ENCODE data around the gene KCNH1. TPM values are rescaled to one million over a fixed set of nuclear protein-coding genes. Genes with fewer than 3 reads are reported as not detected.

Gene KCNH1
- total RNA-seq, 1 experiment from 2014 or later: not detected

- Mint-ChIP-seq H3K4me3 (ENCODE audit: unreplicated experiment) (no peak overlapping the region), H3K27ac (ENCODE audit: unreplicated experiment) (no peak overlapping the region), H3K9me3 (ENCODE audit: unreplicated experiment) (no peaks in the 10 kb centered on the region), H3K4me1 (ENCODE audit: low read depth, unreplicated experiment) (no peaks in the 10 kb centered on the region), H3K27me3 (ENCODE audit: insufficient read depth, unreplicated experiment) (peaks cover 5% of the 10 kb centered on the region), H3K36me3 (ENCODE audit: insufficient read depth, unreplicated experiment) (no peaks in the 10 kb centered on the region)
- POLR2A ChIA-PET: no interaction called here
- BruUV-seq (replicated peaks): no TSS peak
- CTCF ChIA-PET: no interaction called here
- TF ChIP-seq CTCF (IDR thresholded peaks at IDR 0.05; ENCODE audit: insufficient read depth in 1 of 2, low read depth in 1 of 2, low read length in 1 of 2, severe bottlenecking in 1 of 2, unreplicated experiment in 1 of 2): no peak
- Histone ChIP-seq H3K36me3 (ENCODE audit: control insufficient read depth, insufficient read depth, low read length) (no peaks in the 10 kb centered on the region), H3K9me3 (no peaks in the 10 kb centered on the region), H3K4me1 (no peaks in the 10 kb centered on the region), H3K27me3 (replicated peaks; ENCODE audit: control insufficient read depth, insufficient read depth, low read length) (peaks cover 1% of the 10 kb centered on the region; the same call in 1 of the 2 replicates), H3K4me3 (ENCODE audit: low read depth, low read length) (no peak overlapping the region)
- intact Hi-C loops (cut with micrococcal nuclease; ENCODE audit: unreplicated experiment): no loop called here
- no peak for DNase-seq
These were observed 390.9 kb downstream of the KCNH1 start for GRCh38 chr1:210743038-210743437.

- H3K9me3 ChIP-seq: no peaks in the 10 kb centered on the region
- no peaks in the 10 kb centered on the region for H3K4me1 Mint-ChIP-seq (ENCODE audit: low read depth, unreplicated experiment)
- no peak overlapping the region for H3K27ac Mint-ChIP-seq (ENCODE audit: unreplicated experiment)
- peaks cover 11% of the 10 kb centered on the region for H3K27me3 Mint-ChIP-seq (ENCODE audit: insufficient read depth, unreplicated experiment)
- ChIA-PET POLR2A (no interaction called here), CTCF (no interaction called here)
- intact Hi-C loops (cut with micrococcal nuclease; ENCODE audit: unreplicated experiment): no loop called here
- H3K4me1 ChIP-seq: no peaks in the 10 kb centered on the region
- H3K27me3 ChIP-seq (replicated peaks; ENCODE audit: control insufficient read depth, insufficient read depth, low read length): no peaks in the 10 kb centered on the region
- H3K4me3 Mint-ChIP-seq (ENCODE audit: unreplicated experiment): no peak overlapping the region
- no TSS peak for BruUV-seq (replicated peaks)
- H3K9me3 Mint-ChIP-seq (ENCODE audit: unreplicated experiment): no peaks in the 10 kb centered on the region
- H3K4me3 ChIP-seq (ENCODE audit: low read depth, low read length): no peak overlapping the region
- TF ChIP-seq CTCF (IDR thresholded peaks at IDR 0.05; ENCODE audit: insufficient read depth in 1 of 2, low read depth in 1 of 2, low read length in 1 of 2, severe bottlenecking in 1 of 2, unreplicated experiment in 1 of 2): no peak
- no peak for DNase-seq
- no peaks in the 10 kb centered on the region for H3K36me3 ChIP-seq (ENCODE audit: control insufficient read depth, insufficient read depth, low read length)
- no peaks in the 10 kb centered on the region for H3K36me3 Mint-ChIP-seq (ENCODE audit: insufficient read depth, unreplicated experiment)
These were observed 392.4 kb downstream of the KCNH1 start for GRCh38 chr1:210741564-210741963.

GRCh38 chr1:210739627-210740026 is 394.3 kb downstream of the KCNH1 start:
- ChIA-PET CTCF (interaction anchor here (1.0 kb wide), 1 partner anchor 18 kb away, joined by 3 read pairs; no protein-coding TSS in a partner anchor), POLR2A (no interaction called here)
- Histone ChIP-seq H3K4me3 (ENCODE audit: low read depth, low read length) (no peak overlapping the region), H3K27me3 (replicated peaks; ENCODE audit: control insufficient read depth, insufficient read depth, low read length) (no peaks in the 10 kb centered on the region), H3K36me3 (ENCODE audit: control insufficient read depth, insufficient read depth, low read length) (no peaks in the 10 kb centered on the region), H3K4me1 (no peaks in the 10 kb centered on the region), H3K9me3 (no peaks in the 10 kb centered on the region)
- DNase-seq: no peak
- Mint-ChIP-seq H3K4me1 (ENCODE audit: low read depth, unreplicated experiment) (no peaks in the 10 kb centered on the region), H3K9me3 (ENCODE audit: unreplicated experiment) (no peaks in the 10 kb centered on the region), H3K4me3 (ENCODE audit: unreplicated experiment) (no peak overlapping the region), H3K36me3 (ENCODE audit: insufficient read depth, unreplicated experiment) (no peaks in the 10 kb centered on the region), H3K27ac (ENCODE audit: unreplicated experiment) (no peak overlapping the region), H3K27me3 (ENCODE audit: insufficient read depth, unreplicated experiment) (peaks cover 19% of the 10 kb centered on the region)
- intact Hi-C loops (cut with micrococcal nuclease; ENCODE audit: unreplicated experiment): no loop called here
- BruUV-seq (replicated peaks): no TSS peak
- no peak for TF ChIP-seq CTCF (IDR thresholded peaks at IDR 0.05; ENCODE audit: insufficient read depth in 1 of 2, low read depth in 1 of 2, low read length in 1 of 2, severe bottlenecking in 1 of 2, unreplicated experiment in 1 of 2)
